ENCODE measurements around the gene GFRA1.

GFRA1 gene

GRCh38 chr10:116126954-116127695 is 145.9 kb downstream of the GFRA1 start:
- no peak for TF ChIP-seq CTCF (conservative IDR thresholded peaks at IDR 0.05; ENCODE audit: low read depth, low read length)
- no peaks in the 10 kb centered on the region for H3K4me1 ChIP-seq (ENCODE audit: low read depth, poor library complexity, severe bottlenecking)
- no peaks in the 10 kb centered on the region for H3K27me3 ChIP-seq (ENCODE audit: insufficient read depth, low read depth)
- no peak overlapping the region for H3K4me3 ChIP-seq (IDR thresholded peaks at IDR 0.05; ENCODE audit: insufficient read depth, low read depth, low read length)
- H3K36me3 ChIP-seq (ENCODE audit: insufficient read depth), result no peaks in the 10 kb centered on the region
- H4K20me1 ChIP-seq (ENCODE audit: insufficient read depth), result no peaks in the 10 kb centered on the region
- no peak overlapping the region for H3K9ac ChIP-seq
- no peak overlapping the region for H3K4me2 ChIP-seq
- H2AFZ ChIP-seq (ENCODE audit: low read depth), result no peak overlapping the region
- H3K79me2 ChIP-seq (ENCODE audit: insufficient read depth, low read depth), result no peaks in the 10 kb centered on the region
- H3K27ac ChIP-seq, result no peak overlapping the region

GRCh38 chr10:116126239-116126638 is 146.8 kb downstream of the GFRA1 start:
- Histone ChIP-seq H2AFZ (ENCODE audit: low read depth) (no peak overlapping the region), H3K27ac (no peak overlapping the region), H3K79me2 (ENCODE audit: insufficient read depth, low read depth) (no peaks in the 10 kb centered on the region), H4K20me1 (ENCODE audit: insufficient read depth) (no peaks in the 10 kb centered on the region), H3K4me1 (ENCODE audit: low read depth, poor library complexity, severe bottlenecking) (no peaks in the 10 kb centered on the region), H3K36me3 (ENCODE audit: insufficient read depth) (no peaks in the 10 kb centered on the region), H3K9ac (no peak overlapping the region), H3K4me3 (IDR thresholded peaks at IDR 0.05; ENCODE audit: insufficient read depth, low read depth, low read length) (no peak overlapping the region), H3K27me3 (ENCODE audit: insufficient read depth, low read depth) (no peaks in the 10 kb centered on the region), H3K4me2 (no peak overlapping the region)
- TF ChIP-seq CTCF (conservative IDR thresholded peaks at IDR 0.05; ENCODE audit: low read depth, low read length), result no peak

- no peaks in the 10 kb centered on the region for H4K20me1 ChIP-seq (ENCODE audit: insufficient read depth)
- H3K4me3 ChIP-seq (IDR thresholded peaks at IDR 0.05; ENCODE audit: insufficient read depth, low read depth, low read length), result no peak overlapping the region
- no peaks in the 10 kb centered on the region for H3K27me3 ChIP-seq (ENCODE audit: insufficient read depth, low read depth)
- H3K4me2 ChIP-seq, result no peak overlapping the region
- H3K79me2 ChIP-seq (ENCODE audit: insufficient read depth, low read depth), result no peaks in the 10 kb centered on the region
- no peaks in the 10 kb centered on the region for H3K4me1 ChIP-seq (ENCODE audit: low read depth, poor library complexity, severe bottlenecking)
- no peak overlapping the region for H3K27ac ChIP-seq
- H2AFZ ChIP-seq (ENCODE audit: low read depth), result no peak overlapping the region
- H3K9ac ChIP-seq, result no peak overlapping the region
- TF ChIP-seq CTCF (conservative IDR thresholded peaks at IDR 0.05; ENCODE audit: low read depth, low read length), result no peak
- H3K36me3 ChIP-seq (ENCODE audit: insufficient read depth), result no peaks in the 10 kb centered on the region
Observed at GRCh38 chr10:116125180-116125579, 147.8 kb downstream of the GFRA1 start.

GRCh38 chr10:116124777-116125176 is 148.2 kb downstream of the GFRA1 start:
- Histone ChIP-seq H2AFZ (ENCODE audit: low read depth) (no peak overlapping the region), H3K79me2 (ENCODE audit: insufficient read depth, low read depth) (no peaks in the 10 kb centered on the region), H3K4me2 (no peak overlapping the region), H3K27me3 (ENCODE audit: insufficient read depth, low read depth) (no peaks in the 10 kb centered on the region), H3K27ac (no peak overlapping the region), H3K36me3 (ENCODE audit: insufficient read depth) (no peaks in the 10 kb centered on the region), H3K9ac (no peak overlapping the region), H3K4me3 (IDR thresholded peaks at IDR 0.05; ENCODE audit: insufficient read depth, low read depth, low read length) (no peak overlapping the region), H4K20me1 (ENCODE audit: insufficient read depth) (no peaks in the 10 kb centered on the region), H3K4me1 (ENCODE audit: low read depth, poor library complexity, severe bottlenecking) (no peaks in the 10 kb centered on the region)
- TF ChIP-seq CTCF (conservative IDR thresholded peaks at IDR 0.05; ENCODE audit: low read depth, low read length), result no peak

All from KMS-11 (cell line).